Keratinocyte (primary cell): ENCODE measurements around the gene ZNF431.

ENCODE experiments used
- EZH2 ChIP-seq: IDR thresholded peaks from one replicate; pipeline ENCODE4 v1.6.1; 2012; ENCODE audit warnings: inconsistent platforms, mild to moderate bottlenecking, low read length, moderate library complexity
- TF ChIP-seq, protein P1 (sequence below), 3 experiments: IDR thresholded peaks in 1 of 3; conservative IDR thresholded peaks in 1 of 3; optimal IDR thresholded peaks in 1 of 3; 2 replicates in 2 of 3; 3 replicates in 1 of 3; pipeline versions ENCODE3 to v1.5.1; 2011; ENCODE audit warnings: low read length in 3 of 3, mild to moderate bottlenecking in 3 of 3, moderate library complexity in 2 of 3, control low read depth in 1 of 3, inconsistent platforms in 1 of 3; ENCODE audit not compliant: insufficient read depth in 2 of 3; ENCODE audit errors: extremely low read depth in 1 of 3

DNA sequence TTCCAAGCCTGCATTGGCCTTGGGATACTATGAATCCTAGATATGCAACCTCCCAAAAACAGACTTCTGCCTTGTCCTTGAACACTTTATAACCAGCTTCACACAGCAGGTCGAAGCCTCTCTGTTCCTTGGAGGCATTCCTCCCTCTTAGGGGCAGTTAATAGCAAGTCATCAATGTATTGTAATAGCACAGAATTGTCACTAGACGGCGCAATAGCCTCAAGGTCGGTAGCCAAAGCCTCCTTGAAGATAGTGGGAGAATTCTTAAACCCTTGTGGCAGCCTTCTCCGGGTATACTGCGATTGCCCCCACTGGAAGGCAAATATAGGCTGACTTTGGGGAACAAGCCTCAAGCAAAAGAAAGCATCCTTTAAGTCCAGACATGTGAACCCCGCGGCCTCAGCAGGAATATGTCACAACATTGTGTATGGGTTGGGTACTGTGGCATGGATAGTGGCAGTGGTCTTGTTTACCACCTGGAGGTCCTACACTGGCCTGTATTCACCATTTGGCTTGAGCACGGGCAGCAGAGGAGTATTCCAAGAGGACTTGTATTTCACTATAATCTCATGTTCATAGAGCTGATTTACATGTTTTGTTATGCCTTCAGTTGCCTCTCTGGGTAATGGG, 61.1 kb downstream of the ZNF431 start:
- TF ChIP-seq, protein P1, sequence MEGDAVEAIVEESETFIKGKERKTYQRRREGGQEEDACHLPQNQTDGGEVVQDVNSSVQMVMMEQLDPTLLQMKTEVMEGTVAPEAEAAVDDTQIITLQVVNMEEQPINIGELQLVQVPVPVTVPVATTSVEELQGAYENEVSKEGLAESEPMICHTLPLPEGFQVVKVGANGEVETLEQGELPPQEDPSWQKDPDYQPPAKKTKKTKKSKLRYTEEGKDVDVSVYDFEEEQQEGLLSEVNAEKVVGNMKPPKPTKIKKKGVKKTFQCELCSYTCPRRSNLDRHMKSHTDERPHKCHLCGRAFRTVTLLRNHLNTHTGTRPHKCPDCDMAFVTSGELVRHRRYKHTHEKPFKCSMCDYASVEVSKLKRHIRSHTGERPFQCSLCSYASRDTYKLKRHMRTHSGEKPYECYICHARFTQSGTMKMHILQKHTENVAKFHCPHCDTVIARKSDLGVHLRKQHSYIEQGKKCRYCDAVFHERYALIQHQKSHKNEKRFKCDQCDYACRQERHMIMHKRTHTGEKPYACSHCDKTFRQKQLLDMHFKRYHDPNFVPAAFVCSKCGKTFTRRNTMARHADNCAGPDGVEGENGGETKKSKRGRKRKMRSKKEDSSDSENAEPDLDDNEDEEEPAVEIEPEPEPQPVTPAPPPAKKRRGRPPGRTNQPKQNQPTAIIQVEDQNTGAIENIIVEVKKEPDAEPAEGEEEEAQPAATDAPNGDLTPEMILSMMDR (optimal IDR thresholded peaks at IDR 0.05 in 1 of 3, IDR thresholded peaks at IDR 0.05 in 1 of 3, conservative IDR thresholded peaks at IDR 0.05 in 1 of 3; ENCODE audit: extremely low read depth in 1 of 3, insufficient read depth in 2 of 3, low read length in 3 of 3): peak; percentile 36 to 77 (median 50)
- no peak for TF ChIP-seq EZH2
